Measurements from ENCODE around the gene SNX10. TPM values are rescaled to one million over a fixed set of nuclear protein-coding genes. Genes with fewer than 3 reads are reported as not detected.
A peak's percentile ranks its signal among the peaks of the same experiment; 100 is the strongest.

The SNX10 gene
- total RNA-seq, 1 experiment from 2014 or later, result 9.4 TPM

DNA sequence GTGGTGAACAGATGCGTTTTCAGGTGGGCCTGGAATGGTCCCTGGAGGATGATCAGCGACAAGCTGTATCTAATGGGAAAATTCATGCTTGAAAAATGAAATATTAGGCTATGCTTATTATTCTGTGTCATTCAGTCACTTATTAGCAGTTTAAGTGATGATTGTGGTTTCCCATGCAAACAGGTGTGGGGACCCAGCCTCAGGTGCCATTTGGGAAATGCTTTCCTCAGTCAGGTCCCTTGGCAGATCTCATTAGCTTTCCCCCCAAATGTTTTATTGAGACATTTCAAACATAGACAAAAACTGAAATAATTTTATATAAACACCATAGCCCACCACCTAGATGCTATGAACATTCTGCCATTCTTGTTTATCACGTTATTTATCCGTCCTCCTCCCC, 411 bp upstream of the SNX10 start:
- Mint-ChIP-seq H3K36me3 (ENCODE audit: insufficient read depth in 1 of 3, low read depth in 3 of 3) (no peaks in the 10 kb centered on the region; a peak in 1 of 7 replicates), H3K4me1 (peaks cover 9 to 13% of the 10 kb centered on the region in 2 experiments), H3K4me3 (peak overlapping the region; percentile 70 to 88), H3K27ac (no peak overlapping the region), H3K27me3 (ENCODE audit: low read depth) (peaks cover 2% of the 10 kb centered on the region; the same call in 1 of the 2 replicates), H3K9me3 (no peaks in the 10 kb centered on the region)
- Histone ChIP-seq H3K18ac (ENCODE audit: insufficient read length, low read depth, low read length) (no peak overlapping the region), H3K9ac (ENCODE audit: extremely low read depth, insufficient read length, low read length) (no peak overlapping the region), H3T11ph (ENCODE audit: low read length) (no peak overlapping the region), H3K14ac (ENCODE audit: insufficient read depth, low read length) (no peak overlapping the region), H3K4me1 (ENCODE audit: insufficient read depth, low read length) (no peaks in the 10 kb centered on the region; the same call in 1 of the 2 replicates), H3K9me3 (ENCODE audit: control insufficient read depth, low read depth, low read length) (no peaks in the 10 kb centered on the region), H2BK20ac (ENCODE audit: low read depth, low read length, poor library complexity, severe bottlenecking) (no peak overlapping the region), H4K5ac (ENCODE audit: insufficient read length, low read depth, low read length) (no peak overlapping the region), H3K4ac (ENCODE audit: low read depth, low read length) (no peak overlapping the region), H3K27ac (ENCODE audit: insufficient read length, low read depth, low read length) (no peak overlapping the region), H4K8ac (replicated peaks; ENCODE audit: insufficient read length, low read depth, low read length) (no peak overlapping the region), H3K23me2 (ENCODE audit: insufficient read length, low read depth, low read length, poor library complexity, severe bottlenecking) (peaks cover 7% of the 10 kb centered on the region), H2BK120ac (ENCODE audit: low read depth, low read length, poor library complexity, severe bottlenecking) (no peak overlapping the region), H3K27me3 (ENCODE audit: insufficient read depth, low read length) (no peaks in the 10 kb centered on the region), H3K23ac (ENCODE audit: insufficient read length, low read depth, low read length) (no peak overlapping the region), H3K4me2 (ENCODE audit: insufficient read depth, insufficient read length, low read length) (peak overlapping the region; percentile 50), H3K56ac (ENCODE audit: insufficient read length, low read depth, low read length) (no peak overlapping the region), H3K79me2 (ENCODE audit: insufficient read depth, low read length) (no peaks in the 10 kb centered on the region), H2BK15ac (ENCODE audit: low read depth, low read length) (no peak overlapping the region), H2BK12ac (ENCODE audit: insufficient read length, low read depth, low read length) (no peak overlapping the region), H3K79me1 (ENCODE audit: insufficient read depth, low read depth, low read length, poor library complexity, severe bottlenecking) (no peaks in the 10 kb centered on the region), H4K91ac (ENCODE audit: insufficient read length, low read depth, low read length) (no peak overlapping the region), H2AFZ (ENCODE audit: low read length) (peak overlapping the region; percentile 48), H2BK5ac (ENCODE audit: insufficient read length, low read length) (no peak overlapping the region), H2AK5ac (ENCODE audit: insufficient read length, low read length) (no peak overlapping the region), H4K20me1 (ENCODE audit: control insufficient read depth, insufficient read depth, insufficient read length) (no peaks in the 10 kb centered on the region)
- WGBS (ENCODE audit: extremely low coverage, insufficient read length, low lambda C conversion rate), result no CpG with 5 or more reads among the region's 4 CpGs
- TF ChIP-seq, protein P1, sequence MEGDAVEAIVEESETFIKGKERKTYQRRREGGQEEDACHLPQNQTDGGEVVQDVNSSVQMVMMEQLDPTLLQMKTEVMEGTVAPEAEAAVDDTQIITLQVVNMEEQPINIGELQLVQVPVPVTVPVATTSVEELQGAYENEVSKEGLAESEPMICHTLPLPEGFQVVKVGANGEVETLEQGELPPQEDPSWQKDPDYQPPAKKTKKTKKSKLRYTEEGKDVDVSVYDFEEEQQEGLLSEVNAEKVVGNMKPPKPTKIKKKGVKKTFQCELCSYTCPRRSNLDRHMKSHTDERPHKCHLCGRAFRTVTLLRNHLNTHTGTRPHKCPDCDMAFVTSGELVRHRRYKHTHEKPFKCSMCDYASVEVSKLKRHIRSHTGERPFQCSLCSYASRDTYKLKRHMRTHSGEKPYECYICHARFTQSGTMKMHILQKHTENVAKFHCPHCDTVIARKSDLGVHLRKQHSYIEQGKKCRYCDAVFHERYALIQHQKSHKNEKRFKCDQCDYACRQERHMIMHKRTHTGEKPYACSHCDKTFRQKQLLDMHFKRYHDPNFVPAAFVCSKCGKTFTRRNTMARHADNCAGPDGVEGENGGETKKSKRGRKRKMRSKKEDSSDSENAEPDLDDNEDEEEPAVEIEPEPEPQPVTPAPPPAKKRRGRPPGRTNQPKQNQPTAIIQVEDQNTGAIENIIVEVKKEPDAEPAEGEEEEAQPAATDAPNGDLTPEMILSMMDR (conservative IDR thresholded peaks at IDR 0.05), result no peak
- no peak for DNase-seq

Measured in H9 (cell line).